Pancreas (tissue), 10 donors: ENCODE results near the gene HYAL2. TPM values are rescaled to one million over a fixed set of nuclear protein-coding genes. Genes with fewer than 3 reads are reported as not detected.

ENCODE experiments used
- ATAC-seq, 4 donors: fragments of 200-7000 bp; cut with Tn5 transposase; one replicate each; pipeline versions ENCODE4 v1.8.0 to v1.9.1; 2020; ENCODE audit warnings: mild to moderate bottlenecking in 4 of 4, moderate library complexity in 4 of 4
- DNase-seq, 6 donors: peaks; one replicate each; pipeline ENCODE4 v3.0.0-alpha.2; 2020
- FAIRE-seq: peaks from 2 replicates; lab custom pipeline; 2012; peaks lifted over from hg19 to GRCh38; lab: Jason Lieb, UNC
- H3K27ac ChIP-seq, 4 donors: fragments of 200-600 bp; sonication (generic); 1 replicate in 3 of 4; 2 replicates in 1 of 4; pipeline versions ENCODE4 v1.5.0 to v1.8.0; 2020
- H3K27me3 ChIP-seq, 4 donors: fragments of 200-600 bp; one replicate each; pipeline ENCODE4 v1.8.0; 2021
- H3K36me3 ChIP-seq, 3 donors: fragments of 200-600 bp; sonication (generic) in 1 of 3; one replicate each; pipeline versions ENCODE4 v1.5.0 to v1.8.0; 2020 to 2021
- H3K4me1 ChIP-seq, 3 donors: fragments of 200-600 bp; one replicate each; pipeline ENCODE4 v1.8.0; 2021
- H3K4me3 ChIP-seq, 4 donors: fragments of 200-600 bp; sonication (generic) in 2 of 4; one replicate each; pipeline versions ENCODE4 v1.5.0 to v1.8.0; 2020 to 2021
- H3K9me3 ChIP-seq, 4 donors: fragments of 200-600 bp; one replicate each; pipeline ENCODE4 v1.8.0; 2021
- CTCF ChIP-seq, 4 donors: fragments of 200-600 bp; sonication (generic) in 3 of 4; IDR thresholded peaks; one replicate each; pipeline versions ENCODE4 v1.5.0 to v1.8.0; 2021; ENCODE audit warnings: antibody characterized with exemption in 4 of 4
- WGBS, 2 donors: extraction: QIAGEN DNeasy Blood & Tissue Kit; methylation state at CpG; one replicate each; pipeline ENCODE4 v1.1.7; 2013; 5-methylcytosine and 5-hydroxymethylcytosine counted together
- intact Hi-C, 3 donors: fragments of 100-400 bp; cut with DNase I; formaldehyde crosslinking; loops; one replicate each; pipeline versions ENCODE4 v1.11.1 to v1.14.2; 2022
- polyA plus RNA-seq, 2 donors: library from polyadenylated mRNA; stranded (reverse); fragments of 200-250 nt; gene quantifications; one replicate each; pipeline ENCODE4 v1.2.3, GENCODE V29; 2013
- total RNA-seq, 6 donors: library from RNA; stranded (reverse); fragmentation: NEBNext Ultra II Directional in 4 of 6; extraction: Animal tissue kit (Norgen Biotek cat#: 25700) in 4 of 6; gene quantifications; one replicate each; pipeline versions ENCODE4 v1.2.1 to v1.2.4, GENCODE V29; 2021 to 2023
- donor health status: healthy with polysubstance abuse.
- donor health status: DM: no; HTN: no; CAD: no; lungs with moderate emphysema.
- donor health status: DM: no; HTN: no; CAD: no.
- donor health status: control.
- donor health status: control.
- donor health status: Bipolar disorder and iron deficiency.
- donor health status: DM: yes; HTN: yes; CAD: no.
- donor health status: DM: no; HTN: no; CAD: no.
- donor health status: DM: no; HTN: no; CAD: no.
- donor health status: DM: yes; HTN: yes; CAD: no.

HYAL2 gene
- total and polyA plus RNA-seq, 8 donors, result 6.3 to 39.5 (median 14.3) TPM

DNA sequence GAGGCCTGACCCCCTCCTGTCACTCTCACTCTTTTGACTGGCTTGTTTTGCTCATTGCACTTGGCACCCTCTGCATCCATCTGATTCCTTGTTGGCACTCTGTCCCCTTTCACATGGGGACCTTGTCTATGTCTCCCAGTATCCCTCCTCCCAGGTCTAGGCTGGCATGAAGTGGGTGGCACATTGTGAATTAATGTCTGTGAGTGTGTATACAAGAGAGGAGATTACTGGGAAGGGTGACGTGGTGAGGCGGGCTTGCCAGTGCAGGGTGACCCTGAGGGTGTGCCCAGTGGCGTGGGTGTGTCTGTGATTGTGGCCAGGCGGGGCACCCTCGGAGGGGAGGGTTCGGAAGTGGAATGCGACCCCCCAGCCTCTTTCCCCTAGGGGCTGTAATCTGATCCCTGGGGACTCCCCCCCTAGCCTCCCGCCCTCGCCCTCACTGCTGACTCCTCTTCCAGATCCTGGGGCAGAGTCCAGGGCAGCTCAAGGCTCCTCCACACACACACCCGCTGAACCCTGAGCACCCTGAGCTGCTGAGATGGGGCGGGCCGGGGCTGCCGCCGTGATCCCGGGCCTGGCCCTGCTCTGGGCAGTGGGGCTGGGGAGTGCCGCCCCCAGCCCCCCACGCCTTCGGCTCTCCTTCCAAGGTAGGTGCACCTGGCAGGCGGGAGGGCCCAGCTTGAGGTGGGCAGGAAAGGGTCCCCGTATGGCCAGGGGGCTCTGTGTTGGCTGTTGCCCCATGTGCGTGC, 53.7 kb downstream of the HYAL2 start, which contains the start of gene SEMA3B:
Gene SEMA3B, plus strand, starts transcription at position 445 of the 749 bp plus-strand sequence. Its CDS starts 94 bp downstream, at position 539.
- no peak for TF ChIP-seq CTCF (IDR thresholded peaks at IDR 0.05)
- peak within 1 kb of the TSS; percentile 21 to 58 (median 44) for H3K4me3 ChIP-seq
- H3K27me3 ChIP-seq, result no peaks in the 10 kb centered on the region
- peaks cover 25 to 49% (median 29%) of the 10 kb centered on the region in 3 donors for H3K4me1 ChIP-seq
- WGBS, 2 donors, result 11 to 12% methylated on average over 21 of the region's 21 CpGs
- FAIRE-seq, result no peak
- H3K9me3 ChIP-seq, result no peaks in the 10 kb centered on the region
- H3K36me3 ChIP-seq, result no peaks in the 10 kb centered on the region
- intact Hi-C loops, result no loop called here
- H3K27ac ChIP-seq, result peak within 1 kb of the TSS; percentile 87 to 94 (median 90)
- DNase-seq, result peak; percentile 84 to 95 (median 94)
- peak; percentile 71 to 77 (median 74) for ATAC-seq

DNA sequence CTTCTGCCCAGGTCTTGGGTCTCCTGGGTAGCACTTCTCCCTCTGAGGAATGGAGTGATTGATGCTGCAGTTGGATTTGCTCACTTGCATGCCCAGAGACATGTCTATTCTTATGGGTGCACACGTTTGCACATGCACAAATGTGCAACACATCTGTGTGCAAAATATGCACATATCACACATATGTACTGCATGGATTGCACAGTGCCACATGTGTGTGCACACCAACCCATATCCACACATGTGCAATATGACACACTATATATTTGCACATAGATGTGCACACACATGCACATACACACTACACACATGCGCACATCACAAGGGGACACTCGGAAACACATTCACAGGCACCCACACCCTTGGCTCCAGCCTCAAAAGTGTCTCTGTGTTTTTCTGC, 54.3 kb downstream of the HYAL2 start:
- intact Hi-C loops, result no loop called here
- Histone ChIP-seq H3K27ac (peak overlapping the region; percentile 87 to 94 (median 90)), H3K4me1 (peaks cover 25 to 45% (median 29%) of the 10 kb centered on the region in 3 donors), H3K4me3 (peak overlapping the region in 2 of 4 donors; percentile 49 to 58), H3K9me3 (no peaks in the 10 kb centered on the region), H3K27me3 (no peaks in the 10 kb centered on the region), H3K36me3 (no peaks in the 10 kb centered on the region)
- no peak for FAIRE-seq
- 25 to 28% methylated on average over 3 of the region's 3 CpGs for WGBS, 2 donors
- ATAC-seq, result no peak
- no peak for TF ChIP-seq CTCF (IDR thresholded peaks at IDR 0.05)
- no peak for DNase-seq

Other genes starting within 250 kb of the HYAL2 start
- 10 to 100 TPM; 42.5 to 96.9 (median 65.1) TPM for gene RBM5, start 233.8 kb downstream of the HYAL2 start, total RNA-seq
- gene RBM5, start 233.8 kb downstream of the HYAL2 start, polyA plus RNA-seq, result 100 to 1,000 TPM in 1 of 2 donors, 10 to 100 TPM in 1; 97.2 to 186 TPM
- gene SEMA3F, start 167.4 kb downstream of the HYAL2 start, total RNA-seq, result 1 to 10 TPM; 1.4 to 7.7 (median 2.9) TPM
- gene SEMA3F, start 167.4 kb downstream of the HYAL2 start, polyA plus RNA-seq, result 1 to 10 TPM; 7.1 to 8.8 TPM
- gene GNAT1, start 131.1 kb downstream of the HYAL2 start, total RNA-seq, result not detected
- gene GNAT1, start 131.1 kb downstream of the HYAL2 start, polyA plus RNA-seq, result not detected
- gene SLC38A3, start 117.5 kb downstream of the HYAL2 start, total RNA-seq, result 10 to 100 TPM; 21.2 to 57.9 (median 38.6) TPM
- gene SLC38A3, start 117.5 kb downstream of the HYAL2 start, polyA plus RNA-seq, result 10 to 100 TPM; 35.2 to 40.8 TPM
- gene GNAI2, start 86.5 kb downstream of the HYAL2 start, total RNA-seq, result 100 to 1,000 TPM in 1 of 6 donors, 10 to 100 TPM in 5; 26.9 to 104 (median 42.9) TPM
- gene GNAI2, start 86.5 kb downstream of the HYAL2 start, polyA plus RNA-seq, result 10 to 100 TPM; 54.1 to 97.6 TPM
- gene SEMA3B, start 53.6 kb downstream of the HYAL2 start, total RNA-seq, result 10 to 100 TPM; 27.5 to 53.5 (median 33.2) TPM
- gene SEMA3B, start 53.6 kb downstream of the HYAL2 start, polyA plus RNA-seq, result 100 to 1,000 TPM; 118 to 223 TPM
- gene LSMEM2, start 43.7 kb downstream of the HYAL2 start, total RNA-seq, result under 1 TPM in 1 of 6 donors, not detected in 5; 0.12 TPM
- gene LSMEM2, start 43.7 kb downstream of the HYAL2 start, polyA plus RNA-seq, result 1 to 10 TPM in 1 of 2 donors, under 1 TPM in 1; 0.15 to 2.1 TPM
- gene IFRD2, start 30.3 kb downstream of the HYAL2 start, total RNA-seq, result 10 to 100 TPM; 47.1 to 81.6 (median 55.1) TPM
- 100 to 1,000 TPM; 101 to 117 TPM for gene IFRD2, start 30.3 kb downstream of the HYAL2 start, polyA plus RNA-seq
- 1 to 10 TPM in 1 of 6 donors, under 1 TPM in 5; 0.46 to 1.3 (median 0.65) TPM for gene HYAL3, start 23.3 kb downstream of the HYAL2 start, total RNA-seq
- gene HYAL3, start 23.3 kb downstream of the HYAL2 start, polyA plus RNA-seq, result 1 to 10 TPM; 1.6 to 2.1 TPM
- 1 to 10 TPM; 2.6 to 6.6 (median 5.0) TPM for gene NAA80, start 23.3 kb downstream of the HYAL2 start, total RNA-seq
- gene NAA80, start 23.3 kb downstream of the HYAL2 start, polyA plus RNA-seq, result 10 to 100 TPM; 13.0 to 15.6 TPM
- gene HYAL1, start 19.2 kb downstream of the HYAL2 start, total RNA-seq, result 1 to 10 TPM; 3.1 to 7.1 (median 5.7) TPM
- gene HYAL1, start 19.2 kb downstream of the HYAL2 start, polyA plus RNA-seq, result 10 to 100 TPM in 1 of 2 donors, 1 to 10 TPM in 1; 8.2 to 11.7 TPM
- 10 to 100 TPM; 10.2 to 18.7 (median 16.1) TPM for gene TUSC2, start 5.5 kb upstream of the HYAL2 start, total RNA-seq
- 10 to 100 TPM; 20.8 to 21.8 TPM for gene TUSC2, start 5.5 kb upstream of the HYAL2 start, polyA plus RNA-seq
- gene RASSF1, start 18.1 kb upstream of the HYAL2 start, total RNA-seq, result 10 to 100 TPM; 10.3 to 23.0 (median 12.2) TPM
- 10 to 100 TPM; 17.5 to 29.5 TPM for gene RASSF1, start 18.1 kb upstream of the HYAL2 start, polyA plus RNA-seq
- 1 to 10 TPM in 3 of 6 donors, under 1 TPM in 3; 0.35 to 1.3 (median 1.1) TPM for gene ZMYND10, start 23.0 kb upstream of the HYAL2 start, total RNA-seq
- gene ZMYND10, start 23.0 kb upstream of the HYAL2 start, polyA plus RNA-seq, result 1 to 10 TPM; 5.1 to 8.3 TPM
- 10 to 100 TPM; 17.1 to 29.2 (median 18.6) TPM for gene NPRL2, start 28.0 kb upstream of the HYAL2 start, total RNA-seq
- 10 to 100 TPM; 40.9 to 41.8 TPM for gene NPRL2, start 28.0 kb upstream of the HYAL2 start, polyA plus RNA-seq
- gene CYB561D2, start 28.1 kb upstream of the HYAL2 start, total RNA-seq, result 10 to 100 TPM in 4 of 6 donors, 1 to 10 TPM in 2; 8.6 to 14.2 (median 12.8) TPM
- 10 to 100 TPM; 15.3 to 30.4 TPM for gene CYB561D2, start 28.1 kb upstream of the HYAL2 start, polyA plus RNA-seq
- gene TMEM115, start 36.8 kb upstream of the HYAL2 start, total RNA-seq, result 10 to 100 TPM; 13.8 to 22.3 (median 16.1) TPM
- 10 to 100 TPM; 25.0 to 29.2 TPM for gene TMEM115, start 36.8 kb upstream of the HYAL2 start, polyA plus RNA-seq
- gene CACNA2D2, start 180.9 kb upstream of the HYAL2 start, total RNA-seq, result 1 to 10 TPM; 1.1 to 4.6 (median 2.2) TPM
- gene CACNA2D2, start 180.9 kb upstream of the HYAL2 start, polyA plus RNA-seq, result 10 to 100 TPM in 1 of 2 donors, 1 to 10 TPM in 1; 5.7 to 19.5 TPM
- gene C3orf18, start 245.0 kb upstream of the HYAL2 start, total RNA-seq, result 1 to 10 TPM; 3.2 to 5.6 (median 4.5) TPM
- 1 to 10 TPM; 5.3 to 8.9 TPM for gene C3orf18, start 245.0 kb upstream of the HYAL2 start, polyA plus RNA-seq
- 10 to 100 TPM in 5 of 6 donors, 1 to 10 TPM in 1; 9.6 to 20.2 (median 11.8) TPM for gene HEMK1, start 246.8 kb upstream of the HYAL2 start, total RNA-seq
- 10 to 100 TPM; 20.4 to 21.8 TPM for gene HEMK1, start 246.8 kb upstream of the HYAL2 start, polyA plus RNA-seq